Thyroid gland (tissue), 4 donors: Measurements from ENCODE around the gene FAM180A. TPM values are rescaled to one million over a fixed set of nuclear protein-coding genes. Genes with fewer than 3 reads are reported as not detected.

Source experiments
- DNase-seq, 2 donors: peaks; one replicate each; pipeline ENCODE4 v3.0.0-alpha.2; 2019
- H3K27ac ChIP-seq, 3 donors: fragments of 200-600 bp; sonication (generic); 1 replicate in 2 of 3; 2 replicates in 1 of 3; pipeline ENCODE4 v1.5.1; 2016 to 2019; ENCODE audit warnings: mild to moderate bottlenecking in 1 of 3, moderate library complexity in 1 of 3
- H3K27me3 ChIP-seq: fragments of 200-600 bp; sonication (generic); one replicate; pipeline ENCODE4 v1.5.1; 2019
- H3K36me3 ChIP-seq, 2 donors: fragments of 200-600 bp; sonication (generic); one replicate each; pipeline ENCODE4 v1.5.1; 2016 to 2019
- H3K4me1 ChIP-seq, 2 donors: fragments of 200-600 bp; sonication (generic); one replicate each; pipeline ENCODE4 v1.5.1; 2017 to 2019
- H3K4me3 ChIP-seq, 3 donors: fragments of 200-600 bp; sonication (generic); replicated peaks in 1 of 3; 1 replicate in 2 of 3; 2 replicates in 1 of 3; pipeline ENCODE4 v1.5.1; 2016; ENCODE audit warnings: mild to moderate bottlenecking in 1 of 3
- H3K9me3 ChIP-seq: fragments of 200-600 bp; sonication (generic); one replicate; pipeline ENCODE4 v1.5.1; 2017
- CTCF ChIP-seq, 6 experiments: fragments of 200-600 bp in 3 of 6; fragments of 450-650 bp in 3 of 6; sonication (generic) in 3 of 6; IDR thresholded peaks; one replicate each; pipeline ENCODE4 v1.5.1; 2016 to 2019; ENCODE audit warnings: antibody characterized with exemption in 6 of 6, mild to moderate bottlenecking in 2 of 6, inconsistent platforms in 1 of 6, moderate library complexity in 1 of 6
- POLR2A ChIP-seq, 2 donors: fragments of 450-650 bp; IDR thresholded peaks; one replicate each; pipeline ENCODE4 v1.6.1; 2017; ENCODE audit warnings: antibody characterized with exemption in 2 of 2, mild to moderate bottlenecking in 2 of 2, moderate library complexity in 1 of 2
- WGBS, 2 donors: methylation state at CpG; one replicate each; pipeline ENCODE4 v1.1.5; 2017; 5-methylcytosine and 5-hydroxymethylcytosine counted together
- intact Hi-C: fragments of 100-400 bp; cut with DNase I; formaldehyde crosslinking; loops from one replicate; pipeline ENCODE4 v1.15.1; 2023
- total RNA-seq, 4 donors: library from RNA; depleted of rRNA; stranded (reverse); fragments of >200 nt; gene quantifications; one replicate each; pipeline ENCODE4 v1.2.3, GENCODE V29; 2016

Gene FAM180A
- total RNA-seq, 4 donors from 2014 or later: 2.7 to 5.0 (median 3.5) TPM

GRCh38 chr7:135769005-135769802 is 20.6 kb upstream of the FAM180A start:
- H3K27ac ChIP-seq: no peak overlapping the region
- no peaks in the 10 kb centered on the region for H3K27me3 ChIP-seq
- no peaks in the 10 kb centered on the region for H3K36me3 ChIP-seq
- H3K4me1 ChIP-seq: peaks cover 13% of the 10 kb centered on the region in 2 donors
- intact Hi-C loops: no loop called here
- DNase-seq: no peak
- no peak for TF ChIP-seq CTCF (IDR thresholded peaks at IDR 0.05)
- 78 to 88% methylated on average over 7 of the region's 7 CpGs for WGBS, 2 donors
- no peak overlapping the region for H3K4me3 ChIP-seq
- H3K9me3 ChIP-seq: no peaks in the 10 kb centered on the region

- WGBS, 2 donors: 62 to 73% methylated on average over 4 of the region's 4 CpGs
- H3K27me3 ChIP-seq: no peaks in the 10 kb centered on the region
- DNase-seq: no peak
- no peaks in the 10 kb centered on the region for H3K36me3 ChIP-seq
- no peak overlapping the region for H3K27ac ChIP-seq
- intact Hi-C loops: no loop called here
- H3K9me3 ChIP-seq: no peaks in the 10 kb centered on the region
- H3K4me1 ChIP-seq: peaks cover 5 to 6% of the 10 kb centered on the region in 2 donors
- no peak overlapping the region for H3K4me3 ChIP-seq
- TF ChIP-seq CTCF (IDR thresholded peaks at IDR 0.05) (no peak), POLR2A (IDR thresholded peaks at IDR 0.05) (no peak)
Measured at GRCh38 chr7:135768467-135768866, 19.9 kb upstream of the FAM180A start.

GRCh38 chr7:135768064-135768463 is 19.5 kb upstream of the FAM180A start:
- TF ChIP-seq POLR2A (IDR thresholded peaks at IDR 0.05) (no peak), CTCF (IDR thresholded peaks at IDR 0.05) (no peak)
- Histone ChIP-seq H3K27me3 (no peaks in the 10 kb centered on the region), H3K36me3 (no peaks in the 10 kb centered on the region), H3K4me1 (peaks cover 1 to 2% of the 10 kb centered on the region in 2 donors), H3K9me3 (no peaks in the 10 kb centered on the region), H3K27ac (no peak overlapping the region), H3K4me3 (no peak overlapping the region)
- WGBS, 2 donors: 85 to 90% methylated on average over 3 of the region's 3 CpGs
- no peak for DNase-seq
- intact Hi-C loops: no loop called here

GRCh38 chr7:135763261-135763660 is 14.6 kb upstream of the FAM180A start:
- TF ChIP-seq CTCF (IDR thresholded peaks at IDR 0.05): no peak
- TF ChIP-seq POLR2A (IDR thresholded peaks at IDR 0.05): no peak

GRCh38 chr7:135761751-135762488 is 13.3 kb upstream of the FAM180A start:
- H3K36me3 ChIP-seq: no peaks in the 10 kb centered on the region
- peaks cover 8 to 10% of the 10 kb centered on the region in 2 donors for H3K4me1 ChIP-seq
- no peaks in the 10 kb centered on the region for H3K27me3 ChIP-seq
- TF ChIP-seq POLR2A (IDR thresholded peaks at IDR 0.05): no peak
- TF ChIP-seq CTCF (IDR thresholded peaks at IDR 0.05): no peak
- intact Hi-C loops: no loop called here
- 72 to 77% methylated on average over 10 of the region's 10 CpGs for WGBS, 2 donors
- no peak for DNase-seq
- no peaks in the 10 kb centered on the region for H3K9me3 ChIP-seq
- H3K4me3 ChIP-seq: no peak overlapping the region
- no peak overlapping the region for H3K27ac ChIP-seq

More at GRCh38 chr7:135763261-135763660, 14.6 kb upstream of the FAM180A start:
- intact Hi-C loops: no loop called here
- Histone ChIP-seq H3K4me1 (peaks cover 0 to 5% of the 10 kb centered on the region in 2 donors), H3K4me3 (no peak overlapping the region), H3K36me3 (no peaks in the 10 kb centered on the region), H3K27me3 (no peaks in the 10 kb centered on the region), H3K27ac (no peak overlapping the region), H3K9me3 (no peaks in the 10 kb centered on the region)
- WGBS, 2 donors: 91 to 96% methylated on average over 2 of the region's 2 CpGs
- no peak for DNase-seq
